GM12878 (cell line): ENCODE measurements around the gene MIEF1. TPM values are rescaled to one million over a fixed set of nuclear protein-coding genes. Genes with fewer than 3 reads are reported as not detected.

Source experiments
- ATAC-seq: fragments of 200-7000 bp; cut with Tn5 transposase; 3 replicates; pipeline ENCODE4 v1.9.1; 2020; ENCODE audit warnings: mild to moderate bottlenecking, moderate library complexity
- BruUV-seq: library from RNA; stranded (reverse); fragments of 400-500 nt; replicated peaks from 2 replicates; lab custom pipeline; 2021; lab: Mats Ljungman, UMichigan
- CTCF ChIA-PET: fragments of 300-600 bp; sonication (Branson Sonifier 250); formaldehyde crosslinking; extraction: SDS; loops from one replicate; lab custom pipeline; 2021; ENCODE audit warnings: inconsistent platforms; lab: Yijun Ruan, JAX
- POLR2A ChIA-PET: fragments of 350-600 bp; formaldehyde crosslinking; extraction: SDS; loops from one replicate; lab custom pipeline; 2021; ENCODE audit warnings: inconsistent platforms; lab: Charles Lee
- RAD21 ChIA-PET: fragments of 300-600 bp; sonication (Branson Sonifier 250); formaldehyde crosslinking; loops from one replicate; lab custom pipeline; 2023; ENCODE audit warnings: antibody characterized with exemption; ENCODE audit not compliant: unreplicated experiment; lab: Charles Lee
- SMC1A ChIA-PET: fragments of 300-600 bp; sonication (Branson Sonifier 250); formaldehyde crosslinking; loops from one replicate; lab custom pipeline; 2023; ENCODE audit not compliant: unreplicated experiment, uncharacterized antibody; lab: Charles Lee
- DNase-seq: peaks from one replicate; pipeline ENCODE4 v3.0.0-alpha.2; 2011; ENCODE audit warnings: low read depth, low spot score
- FAIRE-seq: peaks from 3 replicates; lab custom pipeline; 2011; peaks lifted over from hg19 to GRCh38; lab: Jason Lieb, UNC
- H2AFZ ChIP-seq: 2 replicates; pipeline ENCODE4 v1.6.0; 2011; ENCODE audit warnings: low read depth, low read length, control low read depth; ENCODE audit not compliant: control insufficient read depth
- H3K27ac ChIP-seq: 2 replicates; pipeline ENCODE4 v1.5.1; 2011; ENCODE audit warnings: control low read depth; ENCODE audit not compliant: control insufficient read depth, insufficient read depth
- H3K27me3 ChIP-seq, 2 experiments: replicated peaks in 1 of 2; 2 replicates each; pipeline versions ENCODE4 v1.6.0 to v1.6.1; 2011; ENCODE audit warnings: low read length in 1 of 2; ENCODE audit not compliant: control insufficient read depth in 2 of 2, insufficient read depth in 2 of 2
- H3K36me3 ChIP-seq, 2 experiments: 2 replicates each; pipeline ENCODE4 v1.5.1; 2011; ENCODE audit warnings: low read length in 1 of 2; ENCODE audit not compliant: control insufficient read depth in 2 of 2, insufficient read depth in 2 of 2
- H3K4me1 ChIP-seq: 2 replicates; pipeline ENCODE4 v1.6.1; 2011; ENCODE audit warnings: mild to moderate bottlenecking, low read length, moderate library complexity, mixed read lengths; ENCODE audit not compliant: control insufficient read depth, insufficient read depth
- H3K4me2 ChIP-seq: 2 replicates; pipeline ENCODE4 v1.6.0; 2011; ENCODE audit warnings: control low read depth; ENCODE audit not compliant: control insufficient read depth, insufficient read depth
- H3K4me3 ChIP-seq: fragments of 200-600 bp; sonication (generic); 2 replicates; pipeline ENCODE4 v1.5.1; 2016
- H3K79me2 ChIP-seq: 2 replicates; pipeline ENCODE4 v1.6.0; 2011; ENCODE audit warnings: low read length; ENCODE audit not compliant: control insufficient read depth, insufficient read depth
- H3K9ac ChIP-seq: 2 replicates; pipeline ENCODE4 v1.8.0; 2011; ENCODE audit warnings: low read length, control low read depth, mixed read lengths; ENCODE audit not compliant: control insufficient read depth, insufficient read depth
- H3K9me3 ChIP-seq: replicated peaks from 3 replicates; pipeline ENCODE4 v1.5.1; 2011; ENCODE audit warnings: mild to moderate bottlenecking, low read length; ENCODE audit not compliant: control insufficient read depth, insufficient read depth
- H4K20me1 ChIP-seq: 2 replicates; pipeline ENCODE4 v1.6.0; 2011; ENCODE audit not compliant: control insufficient read depth, insufficient read depth
- CEBPB ChIP-seq, 2 experiments: fragments of 150-350 bp in 1 of 2; IDR thresholded peaks; 2 replicates each; pipeline ENCODE4 v1.6.1; 2012 to 2014; ENCODE audit warnings: low read depth in 2 of 2, low read length in 2 of 2, borderline replicate concordance in 1 of 2, inconsistent platforms in 1 of 2
- FOXK2 ChIP-seq: fragments of 450-650 bp; IDR thresholded peaks from 2 replicates; pipeline ENCODE4 v1.6.1; 2017; ENCODE audit warnings: mild to moderate bottlenecking, moderate library complexity
- IRF4 ChIP-seq: IDR thresholded peaks from 2 replicates; pipeline ENCODE4 v1.6.1; 2011; ENCODE audit warnings: low read depth, low read length
- MEF2A ChIP-seq: IDR thresholded peaks from 2 replicates; pipeline ENCODE4 v1.6.1; 2011; ENCODE audit warnings: low read depth, mild to moderate bottlenecking, low read length, moderate library complexity; ENCODE audit not compliant: insufficient read depth
- NBN ChIP-seq: fragments of 450-650 bp; IDR thresholded peaks from 2 replicates; pipeline ENCODE4 v1.6.1; 2016
- PKNOX1 ChIP-seq: fragments of 450-650 bp; IDR thresholded peaks from 2 replicates; pipeline ENCODE4 v1.6.1; 2016; ENCODE audit warnings: mild to moderate bottlenecking
- RELA ChIP-seq: fragments of 450-650 bp; IDR thresholded peaks from 2 replicates; pipeline ENCODE4 v1.8.0; 2014; ENCODE audit warnings: borderline replicate concordance; ENCODE audit not compliant: partially characterized antibody
- SKIL ChIP-seq: fragments of 450-650 bp; IDR thresholded peaks from 2 replicates; pipeline ENCODE4 v1.6.1; 2017; ENCODE audit warnings: mild to moderate bottlenecking, low read depth, inconsistent platforms; ENCODE audit not compliant: poor library complexity, severe bottlenecking
- SMAD5 ChIP-seq: IDR thresholded peaks from 2 replicates; pipeline ENCODE4 v1.6.1; 2016; ENCODE audit warnings: antibody characterized with exemption, low read depth
- ZZZ3 ChIP-seq: IDR thresholded peaks from 2 replicates; pipeline ENCODE4 v1.6.1; 2011; ENCODE audit warnings: low read depth; ENCODE audit not compliant: control insufficient read depth, insufficient read length
- WGBS: methylation state at CpG from one replicate; pipeline ENCODE4 v1.1.6; 2016; ENCODE audit warnings: low lambda C conversion rate; ENCODE audit not compliant: insufficient replicate concordance, insufficient coverage; ENCODE audit errors: missing lambda C conversion rate; 5-methylcytosine and 5-hydroxymethylcytosine counted together
- in situ Hi-C: fragments of 300-500 bp; cut with MboI; formaldehyde crosslinking; loops from 9 replicates; pipeline ENCODE4 v1.14.3; 2018; ENCODE audit warnings: mixed read lengths
- intact Hi-C: fragments of 100-400 bp; cut with micrococcal nuclease; formaldehyde crosslinking; loops from one replicate; pipeline ENCODE4 v1.14.2; 2022; ENCODE audit not compliant: unreplicated experiment
- polyA plus RNA-seq, 11 experiments: library from polyadenylated mRNA; depleted of rRNA in 4 of 11; unstranded in 6 of 11; stranded (reverse) in 5 of 11; fragments of >200 nt; fragmentation: Nextera tagmentation in 4 of 11; fragmentation: Illumina TruSeq in 1 of 11; extraction: Ambion mirVana in 4 of 11; extraction: Trizol in 1 of 11; gene quantifications; 1 replicate in 1 of 11; 2 replicates in 10 of 11; pipeline versions ENCODE4 v1.2.1 to v1.2.3, GENCODE V29; 2011 to 2016; ENCODE audit warnings: inconsistent platforms in 2 of 11, missing spikeins in 2 of 11, low read depth in 1 of 11
- total RNA-seq, 4 experiments: library from RNA; depleted of rRNA in 3 of 4; stranded (reverse); fragments of >200 nt in 3 of 4; fragmentation: Illumina TruSeq in 1 of 4; extraction: Trizol in 1 of 4; gene quantifications; 2 replicates each; pipeline versions ENCODE4 v1.2.1 to v1.2.3, GENCODE V29; 2013 to 2021

The MIEF1 gene
- total and polyA plus RNA-seq, 10 of the 15 experiments (the other 5 are each of a cell fraction or from before 2014, with no cell fraction given), result 12.4 to 52.3 (median 29.3) TPM

GRCh38 chr22:39547587-39547947 is 45.5 kb downstream of the MIEF1 start:
- RAD21 ChIA-PET, result no interaction called here
- Histone ChIP-seq H4K20me1 (no peaks in the 10 kb centered on the region), H2AFZ (no peak overlapping the region), H3K79me2 (no peaks in the 10 kb centered on the region), H3K4me2 (no peak overlapping the region), H3K27ac (no peak overlapping the region), H3K27me3 (peaks cover 3 to 4% of the 10 kb centered on the region in 2 experiments; a peak in 2 of 4 replicates), H3K9me3 (no peaks in the 10 kb centered on the region), H3K4me1 (no peaks in the 10 kb centered on the region), H3K4me3 (no peak overlapping the region), H3K36me3 (no peaks in the 10 kb centered on the region), H3K9ac (no peak overlapping the region)
- TF ChIP-seq ZZZ3 (no peak), SMAD5 (no peak), NBN (no peak), IRF4 (no peak), SKIL (no peak), RELA (no peak), MEF2A (no peak), FOXK2 (no peak), CEBPB (IDR thresholded peaks at IDR 0.05; ENCODE audit: borderline replicate concordance in 1 of 2, low read depth in 2 of 2, low read length in 2 of 2) (no peak), PKNOX1 (no peak)
- in situ Hi-C loops, result no loop called here
- CTCF ChIA-PET, result interaction anchor here (14.5 kb wide), 1 partner anchor 475 kb away, joined by 157 read pairs; no protein-coding TSS in a partner anchor
- 0% methylated on average over 2 of the region's 2 CpGs for WGBS
- SMC1A ChIA-PET, result no interaction called here
- DNase-seq (no peak), ATAC-seq (no peak), FAIRE-seq (no peak)
- no TSS peak for BruUV-seq
- intact Hi-C loops, result no loop called here
- POLR2A ChIA-PET, result no interaction called here
